HG03457 (cell line): Measurements from ENCODE around the gene KCNT1.

Source experiments
- ATAC-seq: cut with Tn5 transposase; IDR thresholded peaks from one replicate; pipeline ENCODE4 v1.9.1; 2021; ENCODE audit warnings: moderate number of reproducible peaks; ENCODE audit not compliant: unreplicated experiment

KCNT1 gene

GRCh38 chr9:135744333-135745070, 42.5 kb downstream of the KCNT1 start:
- ATAC-seq: no peak

- ATAC-seq: no peak
Measured at GRCh38 chr9:135745189-135745588, 43.2 kb downstream of the KCNT1 start.

- no peak for ATAC-seq
Measured at GRCh38 chr9:135745686-135746324, 43.8 kb downstream of the KCNT1 start.

GRCh38 chr9:135746565-135746964, 44.6 kb downstream of the KCNT1 start:
- ATAC-seq: no peak

- ATAC-seq: no peak
Measured at GRCh38 chr9:135747311-135747710, 45.3 kb downstream of the KCNT1 start.

- no peak for ATAC-seq
Measured at GRCh38 chr9:135748676-135749075, 46.7 kb downstream of the KCNT1 start.

GRCh38 chr9:135749171-135750045, 47.4 kb downstream of the KCNT1 start:
- no peak for ATAC-seq

GRCh38 chr9:135750786-135751185, 48.8 kb downstream of the KCNT1 start:
- ATAC-seq: no peak

- ATAC-seq: no peak
Measured at GRCh38 chr9:135751501-135751900, 49.5 kb downstream of the KCNT1 start.

- ATAC-seq: no peak
Measured at GRCh38 chr9:135752281-135753204, 50.6 kb downstream of the KCNT1 start.

- ATAC-seq: no peak
Measured at GRCh38 chr9:135753391-135754105, 51.6 kb downstream of the KCNT1 start.

GRCh38 chr9:135756576-135756975, 54.6 kb downstream of the KCNT1 start:
- no peak for ATAC-seq

- ATAC-seq: no peak
Measured at GRCh38 chr9:135757356-135757755, 55.4 kb downstream of the KCNT1 start.

GRCh38 chr9:135758056-135758455, 56.1 kb downstream of the KCNT1 start:
- ATAC-seq: no peak

GRCh38 chr9:135758870-135759269, 56.9 kb downstream of the KCNT1 start:
- ATAC-seq: no peak

GRCh38 chr9:135759676-135760300, 57.8 kb downstream of the KCNT1 start:
- no peak for ATAC-seq

- no peak for ATAC-seq
Measured at GRCh38 chr9:135760465-135760864, 58.5 kb downstream of the KCNT1 start.

GRCh38 chr9:135761150-135761844, 59.3 kb downstream of the KCNT1 start:
- ATAC-seq: no peak

GRCh38 chr9:135761845-135762168, 59.8 kb downstream of the KCNT1 start:
- no peak for ATAC-seq
